Activated naive CD4-positive, alpha-beta T cell treated with anti-CD3 and anti-CD28 coated beads, Interleukin-2, amount 50 U/mL, for 72 hours (primary cell): Measurements from ENCODE around the gene RBM18. TPM values are rescaled to one million over a fixed set of nuclear protein-coding genes. Genes with fewer than 3 reads are reported as not detected.
A peak's percentile ranks its signal among the peaks of the same experiment; 100 is the strongest.

Experiments used
- ATAC-seq, 2 donors: fragments of 150-1000 bp; cut with Tn5 transposase; 2 replicates each; pipeline ENCODE4 v1.10.0; 2021; ENCODE audit warnings: mild to moderate bottlenecking in 2 of 2, moderate library complexity in 2 of 2
- DNase-seq, 2 donors: peaks; one replicate each; pipeline ENCODE4 v3.0.0; 2021 to 2022; ENCODE audit warnings: low spot score in 2 of 2
- H3K27ac Mint-ChIP-seq, 2 donors: one replicate each; pipeline ENCODE4 v1.8.0; 2022; ENCODE audit warnings: mild to moderate bottlenecking in 2 of 2, mixed read lengths in 2 of 2
- H3K36me3 Mint-ChIP-seq, 2 donors: one replicate each; pipeline ENCODE4 v1.8.0; 2022; ENCODE audit warnings: mixed read lengths in 2 of 2
- H3K9me3 Mint-ChIP-seq, 2 donors: one replicate each; pipeline ENCODE4 v1.8.0; 2022; ENCODE audit warnings: mixed read lengths in 2 of 2
- total RNA-seq, 2 donors: library from RNA; stranded (reverse); gene quantifications; one replicate each; pipeline ENCODE4 v1.2.3, GENCODE V29; 2022

RBM18 gene
- total RNA-seq, 2 donors from 2014 or later: 22.7 to 39.8 TPM

GRCh38 chr9:122200960-122201595, 63.6 kb downstream of the RBM18 start:
- Mint-ChIP-seq H3K9me3 (no peaks in the 10 kb centered on the region), H3K36me3 (no peaks in the 10 kb centered on the region), H3K27ac (no peak overlapping the region)
- no peak for ATAC-seq
- DNase-seq: no peak

GRCh38 chr9:122197882-122198281, 66.8 kb downstream of the RBM18 start:
- Mint-ChIP-seq H3K9me3 (no peaks in the 10 kb centered on the region), H3K27ac (no peak overlapping the region), H3K36me3 (no peaks in the 10 kb centered on the region)
- no peak for ATAC-seq
- no peak for DNase-seq

- H3K27ac Mint-ChIP-seq: no peak overlapping the region
Observed at GRCh38 chr9:122197426-122197825, 67.2 kb downstream of the RBM18 start.

GRCh38 chr9:122195875-122196274, 68.8 kb downstream of the RBM18 start:
- no peak for DNase-seq
- no peak for ATAC-seq
- Mint-ChIP-seq H3K27ac (no peak overlapping the region), H3K9me3 (no peaks in the 10 kb centered on the region), H3K36me3 (no peaks in the 10 kb centered on the region)

More at GRCh38 chr9:122197426-122197825, 67.2 kb downstream of the RBM18 start:
- H3K9me3 Mint-ChIP-seq: no peaks in the 10 kb centered on the region
- H3K36me3 Mint-ChIP-seq: no peaks in the 10 kb centered on the region
- no peak for DNase-seq
- ATAC-seq: no peak

- Mint-ChIP-seq H3K9me3 (no peaks in the 10 kb centered on the region), H3K36me3 (no peaks in the 10 kb centered on the region), H3K27ac (no peak overlapping the region)
- ATAC-seq: no peak
- DNase-seq: no peak
Observed at GRCh38 chr9:122193651-122194050, 71.0 kb downstream of the RBM18 start.

GRCh38 chr9:122192914-122193525, 71.6 kb downstream of the RBM18 start:
- DNase-seq (no peak), ATAC-seq (no peak)
- Mint-ChIP-seq H3K9me3 (no peaks in the 10 kb centered on the region), H3K36me3 (no peaks in the 10 kb centered on the region), H3K27ac (no peak overlapping the region)

GRCh38 chr9:122192261-122192875, 72.3 kb downstream of the RBM18 start:
- Mint-ChIP-seq H3K36me3 (no peaks in the 10 kb centered on the region), H3K27ac (no peak overlapping the region), H3K9me3 (no peaks in the 10 kb centered on the region)
- ATAC-seq (no peak), DNase-seq (no peak)

- no peaks in the 10 kb centered on the region for H3K9me3 Mint-ChIP-seq
- no peaks in the 10 kb centered on the region for H3K36me3 Mint-ChIP-seq
- no peak overlapping the region for H3K27ac Mint-ChIP-seq
- DNase-seq (no peak), ATAC-seq (no peak)
Observed at GRCh38 chr9:122191584-122191983, 73.1 kb downstream of the RBM18 start.

GRCh38 chr9:122190597-122191381, 73.9 kb downstream of the RBM18 start:
- Mint-ChIP-seq H3K36me3 (no peaks in the 10 kb centered on the region), H3K27ac (no peak overlapping the region), H3K9me3 (no peaks in the 10 kb centered on the region)
- DNase-seq: no peak
- ATAC-seq: peak in 1 of 2 donors; percentile 71

GRCh38 chr9:122188369-122188768, 76.3 kb downstream of the RBM18 start:
- Mint-ChIP-seq H3K9me3 (no peaks in the 10 kb centered on the region), H3K27ac (peak overlapping the region in 1 of 2 donors; percentile 14), H3K36me3 (no peaks in the 10 kb centered on the region)
- ATAC-seq: no peak
- DNase-seq: no peak

Other genes starting within 250 kb of the RBM18 start
- 1 to 10 TPM in 1 of 2 donors, under 1 TPM in 1; 0.39 to 2.1 TPM for gene TTLL11, start 171.5 kb downstream of the RBM18 start, total RNA-seq
- gene NDUFA8, start 105.1 kb downstream of the RBM18 start, total RNA-seq: 10 to 100 TPM; 40.7 to 58.2 TPM
- gene MORN5, start 104.9 kb downstream of the RBM18 start, total RNA-seq: under 1 TPM in 1 of 2 donors, not detected in 1; 0.82 TPM
- gene LHX6, start 35.9 kb downstream of the RBM18 start, total RNA-seq: under 1 TPM in 1 of 2 donors, not detected in 1; 0.10 TPM
- 10 to 100 TPM; 44.9 to 65.7 TPM for gene MRRF, start within 50 bp of the RBM18 start, total RNA-seq
- under 1 TPM; 0.25 to 0.54 TPM for gene PTGS1, start 106.2 kb upstream of the RBM18 start, total RNA-seq
- gene OR1J1, start 213.1 kb upstream of the RBM18 start, total RNA-seq: not detected
- under 1 TPM in 1 of 2 donors, not detected in 1; 0.34 TPM for gene OR1J2, start 246.0 kb upstream of the RBM18 start, total RNA-seq